Left ventricle myocardium superior (tissue), 1 donor: ENCODE measurements around the gene PCNT. TPM values are rescaled to one million over a fixed set of nuclear protein-coding genes. Genes with fewer than 3 reads are reported as not detected.

Experiments used
- ATAC-seq: fragments of 200-7000 bp; cut with Tn5 transposase; one replicate; pipeline ENCODE4 v1.9.1; 2020; ENCODE audit warnings: mild to moderate bottlenecking, moderate library complexity
- DNase-seq: peaks from one replicate; pipeline ENCODE4 v3.0.0-alpha.2; 2020
- intact Hi-C: fragments of 100-400 bp; cut with micrococcal nuclease; formaldehyde crosslinking; loops from one replicate; pipeline ENCODE4 v1.11.0; 2022
- long read RNA-seq: library from polyadenylated mRNA; unstranded; transcript quantifications from one replicate; pipeline ENCODE4 v2.0.0, GENCODE V29; 2021
- total RNA-seq: library from RNA; stranded (reverse); fragmentation: NEBNext Ultra II Directional; extraction: Animal tissue kit (Norgen Biotek cat#: 25700); gene quantifications from one replicate; pipeline ENCODE4 v1.2.1, GENCODE V29; 2021
- donor health status: DM: no; HTN: yes; CAD: no; lungs with severe emphysema.

The PCNT gene, protein sequence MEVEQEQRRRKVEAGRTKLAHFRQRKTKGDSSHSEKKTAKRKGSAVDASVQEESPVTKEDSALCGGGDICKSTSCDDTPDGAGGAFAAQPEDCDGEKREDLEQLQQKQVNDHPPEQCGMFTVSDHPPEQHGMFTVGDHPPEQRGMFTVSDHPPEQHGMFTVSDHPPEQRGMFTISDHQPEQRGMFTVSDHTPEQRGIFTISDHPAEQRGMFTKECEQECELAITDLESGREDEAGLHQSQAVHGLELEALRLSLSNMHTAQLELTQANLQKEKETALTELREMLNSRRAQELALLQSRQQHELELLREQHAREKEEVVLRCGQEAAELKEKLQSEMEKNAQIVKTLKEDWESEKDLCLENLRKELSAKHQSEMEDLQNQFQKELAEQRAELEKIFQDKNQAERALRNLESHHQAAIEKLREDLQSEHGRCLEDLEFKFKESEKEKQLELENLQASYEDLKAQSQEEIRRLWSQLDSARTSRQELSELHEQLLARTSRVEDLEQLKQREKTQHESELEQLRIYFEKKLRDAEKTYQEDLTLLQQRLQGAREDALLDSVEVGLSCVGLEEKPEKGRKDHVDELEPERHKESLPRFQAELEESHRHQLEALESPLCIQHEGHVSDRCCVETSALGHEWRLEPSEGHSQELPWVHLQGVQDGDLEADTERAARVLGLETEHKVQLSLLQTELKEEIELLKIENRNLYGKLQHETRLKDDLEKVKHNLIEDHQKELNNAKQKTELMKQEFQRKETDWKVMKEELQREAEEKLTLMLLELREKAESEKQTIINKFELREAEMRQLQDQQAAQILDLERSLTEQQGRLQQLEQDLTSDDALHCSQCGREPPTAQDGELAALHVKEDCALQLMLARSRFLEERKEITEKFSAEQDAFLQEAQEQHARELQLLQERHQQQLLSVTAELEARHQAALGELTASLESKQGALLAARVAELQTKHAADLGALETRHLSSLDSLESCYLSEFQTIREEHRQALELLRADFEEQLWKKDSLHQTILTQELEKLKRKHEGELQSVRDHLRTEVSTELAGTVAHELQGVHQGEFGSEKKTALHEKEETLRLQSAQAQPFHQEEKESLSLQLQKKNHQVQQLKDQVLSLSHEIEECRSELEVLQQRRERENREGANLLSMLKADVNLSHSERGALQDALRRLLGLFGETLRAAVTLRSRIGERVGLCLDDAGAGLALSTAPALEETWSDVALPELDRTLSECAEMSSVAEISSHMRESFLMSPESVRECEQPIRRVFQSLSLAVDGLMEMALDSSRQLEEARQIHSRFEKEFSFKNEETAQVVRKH (N-terminal part only)
- total RNA-seq: 36.4 TPM
- long read RNA-seq, partial matches to known transcripts: 26 of 35 reads
- long read RNA-seq, other reads (novel, unspliced or antisense): 9 of 35 reads

DNA sequence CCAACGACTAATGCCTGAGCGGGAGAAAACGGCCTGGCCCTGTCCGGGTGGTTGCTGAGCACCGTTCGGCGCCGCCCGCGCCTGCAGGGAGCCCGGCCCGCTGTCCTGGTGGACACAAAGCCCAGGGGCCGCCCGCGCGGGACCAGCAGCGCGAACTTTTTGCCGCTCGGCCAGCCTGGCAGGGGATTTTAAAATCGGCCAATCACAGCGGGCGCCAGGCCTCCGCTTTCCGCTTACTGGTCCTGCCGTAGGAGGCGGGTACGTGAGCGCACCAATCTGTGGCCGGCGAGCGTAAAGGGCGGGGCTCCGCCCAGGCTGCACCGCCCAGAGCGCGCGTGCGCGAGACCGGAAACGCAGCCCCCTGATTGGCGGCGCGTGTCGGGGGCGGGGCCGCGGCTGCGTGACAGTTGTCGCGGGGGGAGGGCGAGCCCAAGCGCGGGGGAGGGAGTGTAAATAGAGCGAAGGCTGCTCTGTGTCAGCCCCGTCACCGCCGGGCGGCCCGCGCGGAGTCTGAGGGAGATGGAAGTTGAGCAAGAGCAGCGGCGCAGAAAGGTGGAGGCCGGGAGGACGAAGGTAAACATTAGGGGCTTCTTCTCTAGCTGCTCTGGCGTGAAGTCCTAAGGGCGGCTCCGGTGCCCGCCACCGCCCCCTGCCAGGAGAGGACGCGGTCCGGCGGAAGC lies at the start of gene PCNT, which contains the start of gene C21orf58:
Gene PCNT (plus strand): TSS at position 447 of the 680 bp plus-strand sequence. CDS start 73 bp downstream, at position 520.
Gene C21orf58 (minus strand): TSS at position 161 of the 680 bp plus-strand sequence. CDS start 1,132 bp downstream, outside the sequence.
- DNase-seq (peak; percentile 100), ATAC-seq (peak; percentile 93)
- intact Hi-C loops: no loop called here

DNA sequence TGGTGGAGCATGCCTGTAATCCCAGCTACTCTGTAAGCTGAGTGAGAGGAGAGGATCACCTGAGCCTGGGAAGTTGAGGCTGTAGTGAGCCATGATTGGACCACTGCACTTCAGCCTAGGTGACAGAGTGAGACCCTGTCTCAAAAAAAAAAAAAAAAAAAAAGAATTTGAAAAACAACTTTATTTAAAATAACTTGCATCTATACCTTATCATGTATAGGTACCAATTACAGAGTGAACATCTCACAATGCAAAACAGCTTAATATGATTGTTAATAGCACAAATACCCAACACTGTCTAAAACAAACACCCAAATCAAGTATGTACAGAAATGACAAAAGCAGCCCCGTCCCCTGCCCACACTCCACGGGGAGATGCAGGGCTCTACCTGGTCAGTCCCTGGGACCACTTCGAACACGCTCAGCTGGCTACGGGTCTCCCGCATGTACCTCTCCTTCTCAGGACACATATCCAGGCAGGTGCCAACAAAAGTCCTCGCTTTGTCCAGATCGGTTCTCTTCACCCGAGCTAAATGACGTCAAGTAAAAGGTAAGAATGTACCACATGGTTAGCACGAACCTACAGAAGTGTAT lies 49.1 kb upstream of the PCNT start:
- ATAC-seq (no peak), DNase-seq (no peak)
- intact Hi-C loops: no loop called here

DNA sequence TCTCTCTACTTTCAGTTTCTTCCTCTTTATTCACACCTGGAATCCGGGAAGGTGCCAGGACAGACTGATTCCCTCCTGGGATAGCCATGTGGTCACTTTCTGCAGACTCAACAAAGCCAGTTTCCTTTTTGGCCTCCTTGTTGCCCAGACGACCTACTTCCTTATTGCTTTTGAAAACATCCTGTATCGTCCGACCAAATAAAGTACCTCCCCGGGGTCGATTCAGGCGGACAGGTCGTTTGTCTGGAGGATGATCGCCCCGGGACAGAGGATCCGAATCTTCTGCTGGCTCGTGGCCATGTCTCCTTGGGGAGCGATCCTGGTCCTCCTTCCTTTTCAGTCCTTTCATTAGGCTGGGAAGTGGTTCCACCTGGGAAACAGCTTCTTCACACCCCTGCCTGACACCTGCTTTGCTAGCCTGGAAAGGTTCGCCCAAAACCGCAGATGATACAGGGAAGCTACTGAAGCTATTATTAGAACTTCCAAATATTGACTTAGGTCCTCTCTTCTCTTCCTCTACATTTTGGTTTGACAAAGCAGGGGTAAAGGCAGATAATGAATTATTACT lies 39.8 kb upstream of the PCNT start:
- intact Hi-C loops: no loop called here
- DNase-seq: no peak
- ATAC-seq: no peak

DNA sequence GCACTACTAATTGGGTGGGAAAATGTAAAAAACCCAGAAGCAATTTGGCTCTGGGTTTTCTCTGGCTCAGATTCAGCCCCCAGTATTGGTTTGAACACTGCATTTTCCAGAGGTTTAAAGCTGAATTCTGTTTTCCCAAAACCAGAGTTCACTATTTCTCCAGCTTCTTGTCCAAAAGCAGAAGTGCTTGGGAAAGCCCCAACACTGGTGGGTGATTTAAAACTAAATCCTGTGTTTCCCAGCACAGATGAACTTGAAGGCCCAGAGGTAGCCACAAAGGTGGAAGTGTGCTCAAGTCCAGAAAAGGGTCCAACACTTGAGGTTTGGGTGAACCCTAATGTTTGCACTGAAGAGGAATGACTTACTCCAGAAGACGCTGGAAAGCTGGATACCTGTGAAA lies 39.2 kb upstream of the PCNT start:
- ATAC-seq (no peak), DNase-seq (no peak)
- intact Hi-C loops: no loop called here

DNA sequence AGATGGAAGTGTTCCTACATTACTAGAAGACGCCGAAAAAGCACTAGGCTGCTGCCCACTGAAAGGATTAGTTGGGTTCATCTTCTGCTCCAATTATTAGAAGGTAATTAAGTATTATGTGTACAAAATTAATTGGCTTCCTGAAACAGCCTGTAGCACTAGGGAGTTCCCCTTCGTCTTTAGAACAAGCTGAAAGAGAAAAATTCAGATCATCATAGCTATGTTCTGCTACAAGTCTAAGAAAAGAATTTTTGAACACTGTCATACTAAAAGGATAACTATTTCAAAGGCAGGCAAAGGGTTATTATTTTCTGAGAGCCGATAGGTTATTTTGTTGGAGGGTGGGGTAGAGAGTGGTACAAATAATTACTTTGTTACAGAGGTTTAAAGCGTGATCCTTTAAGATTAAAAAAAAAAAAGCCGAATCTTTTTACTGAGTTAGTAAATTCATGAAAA lies 38.7 kb upstream of the PCNT start, which contains the start of gene MCM3AP:
Gene MCM3AP (minus strand): TSS at position 406 of the 456 bp plus-strand sequence. CDS start 325 bp downstream, at position 81.
- intact Hi-C loops: no loop called here

DNA sequence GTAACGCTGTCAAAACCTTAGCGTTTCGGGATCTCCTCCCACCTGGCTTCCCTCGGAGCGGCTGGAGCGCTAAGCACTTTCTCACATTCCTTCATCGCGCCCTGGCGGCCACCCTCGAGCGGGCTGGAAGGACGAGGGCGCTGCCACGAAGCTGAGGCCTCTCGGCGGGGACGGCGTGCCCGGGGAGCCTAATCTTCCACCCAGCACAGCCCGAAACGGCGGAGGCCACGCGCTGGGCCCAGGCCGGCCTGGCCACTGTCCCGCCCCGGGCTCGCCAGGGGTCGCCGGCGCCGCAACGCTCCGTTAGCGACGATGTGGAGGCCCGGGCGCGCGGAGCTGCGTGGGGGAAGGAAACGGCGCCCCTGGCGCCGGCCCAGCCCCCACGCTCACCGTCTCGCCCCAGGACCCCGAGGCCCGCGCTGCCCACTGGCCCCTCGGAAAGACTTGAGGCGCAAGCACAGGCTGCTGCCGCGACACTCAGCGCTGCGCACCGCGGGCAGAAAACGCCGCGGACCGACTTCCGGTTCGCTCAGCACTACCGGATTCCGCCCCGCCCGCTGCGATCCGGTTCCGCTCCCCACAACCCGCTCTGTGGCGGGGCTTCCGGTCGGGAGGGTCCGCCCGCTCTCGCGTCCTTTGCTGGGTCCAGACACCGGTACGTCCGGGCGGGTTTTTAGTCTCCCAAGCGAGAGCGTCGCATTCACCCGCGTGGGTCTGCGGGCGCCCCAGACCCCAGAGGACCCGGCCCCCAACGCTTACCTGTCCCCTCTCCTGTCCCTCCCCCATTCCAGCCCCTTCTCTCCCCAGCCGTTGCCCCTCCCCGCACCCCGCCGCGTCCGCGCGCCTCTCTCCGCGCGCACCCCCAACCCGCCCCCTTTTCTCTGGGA lies 38.0 kb upstream of the PCNT start, which contains the start of gene YBEY:
Gene YBEY (plus strand): TSS at position 582 of the 887 bp plus-strand sequence. CDS start 572 bp downstream, outside the sequence.
- peak; percentile 98 for ATAC-seq
- intact Hi-C loops: no loop called here
- peak; percentile 93 for DNase-seq

More for the DNA sequence above, 38.7 kb upstream of the PCNT start, which contains the start of gene MCM3AP:
- ATAC-seq: no peak
- no peak for DNase-seq

DNA sequence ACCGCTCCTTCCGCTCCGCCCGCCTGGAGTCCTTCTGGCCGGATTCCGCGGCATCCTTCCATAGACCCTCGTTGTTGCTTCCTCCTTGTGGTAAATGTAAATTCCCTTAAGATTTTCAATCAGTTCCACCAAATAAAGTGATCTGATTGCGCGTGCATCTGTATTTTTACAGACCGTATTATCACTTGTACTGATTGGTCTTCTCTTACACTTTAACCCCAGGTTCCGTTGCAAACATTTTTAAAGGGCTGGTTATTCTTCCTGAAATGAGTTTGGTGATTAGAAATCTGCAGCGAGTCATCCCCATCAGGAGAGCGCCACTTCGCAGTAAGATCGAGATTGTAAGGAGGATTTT lies 37.3 kb upstream of the PCNT start:
- ATAC-seq (no peak), DNase-seq (no peak)
- intact Hi-C loops: no loop called here

DNA sequence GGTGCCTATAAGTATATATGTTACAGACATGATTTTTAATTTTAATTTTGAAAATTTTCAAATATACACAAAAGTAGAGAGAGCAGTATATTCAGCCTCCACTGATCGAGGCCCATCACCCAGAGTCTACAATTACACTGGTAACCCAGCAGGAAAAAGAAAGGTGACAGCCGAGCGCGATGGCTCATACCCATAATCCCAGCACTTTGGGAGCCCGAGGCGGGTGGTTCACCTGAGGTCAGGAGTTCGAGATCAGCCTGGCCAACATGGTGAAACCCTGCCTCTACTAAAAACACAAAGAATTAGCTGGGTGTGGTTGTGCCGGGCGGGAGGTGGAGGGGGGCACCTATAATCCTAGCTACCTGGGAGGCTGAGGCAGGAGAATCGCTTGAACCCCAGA lies 36.4 kb upstream of the PCNT start:
- intact Hi-C loops: no loop called here
- DNase-seq (no peak), ATAC-seq (no peak)

DNA sequence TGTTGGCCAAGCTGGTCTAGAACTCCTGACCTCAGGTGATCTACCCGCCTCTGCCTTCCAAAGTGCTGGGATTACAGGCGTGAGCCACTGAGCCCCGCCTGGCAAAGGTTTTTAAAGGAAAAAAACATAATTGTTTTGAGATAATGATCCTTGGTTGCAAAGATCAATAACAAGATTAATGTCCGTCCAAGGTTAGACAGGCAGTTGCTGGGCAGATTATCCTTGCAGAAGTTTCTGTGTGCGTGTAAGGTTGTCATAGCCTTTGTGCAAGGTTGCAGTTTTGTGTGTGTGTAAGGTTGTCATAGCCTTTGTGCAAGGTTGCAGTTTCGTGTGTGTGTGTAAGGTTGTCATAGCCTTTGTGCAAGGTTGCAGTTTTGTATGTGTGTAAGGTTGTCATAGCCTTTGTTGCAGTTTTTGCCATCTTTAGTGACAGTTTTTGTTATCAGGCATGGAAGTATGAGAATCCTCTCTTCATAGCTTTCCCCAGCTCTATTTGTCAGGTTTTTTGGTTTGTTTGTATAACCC lies 34.2 kb upstream of the PCNT start:
- DNase-seq: no peak
- intact Hi-C loops: no loop called here
- ATAC-seq: no peak

DNA sequence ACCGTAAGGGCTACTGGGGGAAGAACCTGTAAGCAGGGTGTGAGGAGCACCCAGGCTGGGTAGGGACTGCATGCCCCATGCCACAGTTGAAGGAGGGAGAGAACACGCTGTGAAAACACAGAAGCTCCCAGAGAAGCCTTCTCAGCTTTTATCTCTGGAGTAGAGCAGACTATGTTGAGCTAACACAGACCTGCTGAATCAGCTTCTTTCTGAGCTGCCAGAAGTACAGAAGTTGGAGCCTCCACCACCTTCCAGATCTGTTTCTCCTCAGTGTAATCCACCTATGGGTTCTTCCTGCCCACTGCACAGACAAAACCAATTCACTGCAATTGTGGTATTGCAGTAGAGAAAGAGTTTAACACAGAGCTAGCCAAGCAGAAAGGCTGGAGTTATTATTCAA lies 32.4 kb upstream of the PCNT start:
- intact Hi-C loops: no loop called here
- DNase-seq (no peak), ATAC-seq (no peak)

DNA sequence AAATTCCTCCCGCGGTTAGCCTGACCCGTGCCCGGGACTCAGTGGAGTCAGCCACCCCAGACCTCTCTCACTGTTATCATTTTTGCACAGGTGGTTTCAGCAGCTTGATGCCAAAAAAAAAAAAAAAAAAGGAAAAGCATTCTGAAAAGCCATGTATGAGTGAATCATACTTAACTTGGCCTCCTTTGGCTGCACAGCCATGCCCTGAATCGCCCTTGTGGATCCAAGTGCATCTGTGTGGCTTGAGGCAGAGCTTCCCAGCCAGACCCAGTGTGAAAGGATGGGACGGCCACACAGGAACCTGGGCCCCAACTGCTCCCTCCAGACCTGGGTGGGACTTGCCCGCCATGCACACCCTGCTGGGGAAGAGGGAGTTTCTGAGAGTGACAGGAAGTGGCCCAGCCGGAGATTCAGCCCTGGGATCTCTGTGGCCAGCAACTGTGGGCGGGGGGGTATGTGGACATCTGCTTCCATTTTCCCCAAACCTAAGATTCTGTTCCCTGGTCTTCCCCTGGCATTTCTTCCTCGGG lies 29.2 kb upstream of the PCNT start:
- DNase-seq: no peak
- intact Hi-C loops: no loop called here
- no peak for ATAC-seq

DNA sequence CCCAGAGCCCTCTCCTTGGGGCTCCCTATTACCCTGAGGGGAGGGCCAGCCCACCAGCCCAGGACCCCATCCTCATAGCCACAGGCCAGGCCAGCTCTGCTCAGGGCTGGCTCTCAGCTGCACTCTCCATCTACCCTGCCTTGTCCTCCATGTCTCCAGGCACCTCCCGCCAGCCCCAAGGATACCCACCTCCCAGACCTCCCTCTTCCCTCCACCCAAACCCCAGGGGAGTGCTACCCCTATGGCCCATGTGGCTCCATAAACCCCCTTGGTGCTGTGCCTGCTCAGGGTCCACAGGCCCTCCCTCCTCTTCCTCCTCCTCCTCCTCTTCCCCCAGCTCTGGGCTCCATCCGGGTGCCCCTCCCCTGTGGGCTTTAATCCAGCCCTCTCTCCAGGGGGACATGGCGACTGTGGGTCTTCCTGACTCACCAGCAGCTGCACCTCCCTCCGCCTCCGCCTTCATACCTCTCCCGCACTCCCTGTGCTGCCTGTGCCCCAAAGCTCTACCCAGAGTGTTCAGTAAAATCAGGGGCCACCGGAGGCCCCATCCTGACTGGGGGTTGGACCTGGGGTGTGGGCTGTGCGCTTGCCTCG lies 28.7 kb upstream of the PCNT start:
- peak; percentile 41 for ATAC-seq

DNA sequence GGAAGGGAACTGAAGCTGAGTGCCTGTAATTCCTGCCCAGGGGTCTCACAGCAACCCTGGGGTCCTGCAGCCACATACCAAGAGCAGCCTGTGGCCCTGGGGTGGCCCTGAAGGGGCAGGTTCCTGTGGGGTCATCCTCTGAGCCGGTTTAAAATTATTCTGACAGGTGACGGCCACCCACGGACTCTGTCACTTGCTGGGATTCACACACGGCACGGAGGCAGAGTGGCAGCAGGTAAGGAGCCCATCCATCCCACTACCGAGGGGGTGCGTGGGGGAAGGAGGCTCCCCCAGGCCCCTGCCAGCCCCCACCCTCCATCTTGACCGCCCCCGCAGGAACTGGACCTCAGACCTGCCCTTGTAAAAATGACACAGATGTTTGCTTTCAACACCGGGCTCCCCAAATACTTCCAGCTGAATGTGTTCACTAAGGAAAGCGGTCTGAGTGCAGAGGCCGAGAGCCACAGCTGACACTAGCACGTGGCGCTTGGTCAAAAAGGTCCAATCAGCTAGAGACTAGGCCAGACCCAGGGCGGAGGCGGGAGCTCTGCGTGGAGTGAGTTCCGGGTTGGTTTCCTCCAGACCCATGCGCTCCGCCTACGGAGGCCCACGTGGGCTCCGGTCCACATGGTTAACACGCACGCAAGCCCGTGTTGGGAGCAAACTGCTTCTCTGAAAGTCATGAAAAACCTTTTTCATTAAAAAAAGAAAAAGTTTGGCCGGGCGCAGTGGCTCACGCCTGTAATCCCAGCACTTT lies 27.8 kb upstream of the PCNT start:
- intact Hi-C loops: no loop called here
- DNase-seq: peak; percentile 94
- ATAC-seq: peak; percentile 94

More for the DNA sequence above, 28.7 kb upstream of the PCNT start:
- DNase-seq: peak; percentile 50
- intact Hi-C loops: no loop called here

DNA sequence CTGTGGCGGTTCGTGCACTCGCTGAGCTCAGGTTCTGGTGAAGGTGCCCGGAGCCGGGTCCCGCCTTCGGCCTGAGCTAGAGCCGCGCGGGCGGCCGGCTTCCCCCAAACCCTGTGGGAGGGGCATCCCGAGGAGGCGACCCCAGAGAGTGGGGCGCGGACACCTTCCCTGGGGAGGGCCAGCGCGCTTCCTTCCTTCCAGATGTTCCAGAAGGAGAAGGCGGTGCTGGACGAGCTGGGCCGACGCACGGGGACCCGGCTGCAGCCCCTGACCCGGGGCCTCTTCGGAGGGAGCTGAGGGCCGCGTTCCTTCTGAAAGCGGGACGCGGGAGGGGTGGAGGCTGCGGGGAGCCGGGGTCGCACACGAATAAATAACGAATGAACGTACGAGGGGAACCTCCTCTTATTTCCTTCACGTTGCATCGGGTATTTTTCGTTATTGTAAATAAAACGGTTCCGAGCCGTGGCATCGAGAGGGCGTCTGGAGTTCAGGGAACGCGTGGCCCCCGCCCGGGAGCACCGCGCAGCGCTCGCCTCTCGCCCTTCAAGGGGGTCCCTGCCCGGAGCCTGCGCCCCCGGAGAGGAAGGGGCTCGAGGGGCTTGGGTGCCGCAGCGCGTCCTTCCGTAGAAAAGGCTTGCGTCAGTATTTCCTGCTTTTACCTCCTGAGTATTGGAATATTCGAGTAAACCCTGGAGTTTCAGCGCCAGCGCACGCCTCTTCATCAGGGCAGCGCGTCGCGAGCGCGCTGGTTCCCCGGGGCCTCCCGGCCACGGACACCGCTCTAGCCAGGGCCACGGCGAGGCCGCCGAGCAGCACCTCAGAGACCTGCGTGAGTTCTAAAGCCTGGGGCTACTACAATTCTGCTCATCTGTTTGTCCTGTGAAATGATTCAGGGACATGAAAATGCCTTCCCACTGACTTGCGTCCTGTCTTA lies 26.4 kb upstream of the PCNT start:
- DNase-seq (peak; percentile 65), ATAC-seq (peak; percentile 44)
- intact Hi-C loops: no loop called here
